GM23338 (cell line): ENCODE results near the gene DHX30.

ENCODE experiments used
- CREB1 ChIP-seq: fragments of 250-450 bp; sonication (Bioruptor Pico); IDR thresholded peaks from 2 replicates; pipeline ENCODE4 v1.5.0; 2020; ENCODE audit warnings: low read depth, mild to moderate bottlenecking, moderate library complexity
- EZH2 ChIP-seq: fragments of 200-600 bp; sonication (generic); IDR thresholded peaks from one replicate; pipeline ENCODE4 v1.8.0; 2017; ENCODE audit warnings: antibody characterized with exemption, mild to moderate bottlenecking, low read depth; ENCODE audit not compliant: unreplicated experiment
- JUNB ChIP-seq: IDR thresholded peaks from one replicate; pipeline ENCODE4 v1.6.1; 2016; ENCODE audit warnings: antibody characterized with exemption; ENCODE audit not compliant: unreplicated experiment
- POLR2AphosphoS5 ChIP-seq: IDR thresholded peaks from 2 replicates; pipeline ENCODE4 v1.6.1; 2016; ENCODE audit warnings: antibody characterized with exemption, low read depth
- ZNF331 ChIP-seq: fragments of 250-450 bp; sonication (Bioruptor Pico); IDR thresholded peaks from 2 replicates; pipeline ENCODE4 v1.5.0; 2020; ENCODE audit warnings: low read depth, mild to moderate bottlenecking, moderate library complexity
- ZNF462 ChIP-seq: fragments of 250-450 bp; sonication (Bioruptor Pico); IDR thresholded peaks from 2 replicates; pipeline ENCODE4 v1.5.0; 2020; ENCODE audit warnings: mild to moderate bottlenecking, moderate library complexity
- TF ChIP-seq, protein P1 (sequence below), 2 experiments: fragments of 200-600 bp in 1 of 2; sonication (generic) in 1 of 2; conservative IDR thresholded peaks; 2 replicates each; pipeline versions ENCODE4 v1.5.1 to v1.6.1; 2016 to 2017; ENCODE audit warnings: antibody characterized with exemption in 2 of 2, low read depth in 2 of 2, mild to moderate bottlenecking in 2 of 2, moderate library complexity in 1 of 2

- TF ChIP-seq, protein P1, sequence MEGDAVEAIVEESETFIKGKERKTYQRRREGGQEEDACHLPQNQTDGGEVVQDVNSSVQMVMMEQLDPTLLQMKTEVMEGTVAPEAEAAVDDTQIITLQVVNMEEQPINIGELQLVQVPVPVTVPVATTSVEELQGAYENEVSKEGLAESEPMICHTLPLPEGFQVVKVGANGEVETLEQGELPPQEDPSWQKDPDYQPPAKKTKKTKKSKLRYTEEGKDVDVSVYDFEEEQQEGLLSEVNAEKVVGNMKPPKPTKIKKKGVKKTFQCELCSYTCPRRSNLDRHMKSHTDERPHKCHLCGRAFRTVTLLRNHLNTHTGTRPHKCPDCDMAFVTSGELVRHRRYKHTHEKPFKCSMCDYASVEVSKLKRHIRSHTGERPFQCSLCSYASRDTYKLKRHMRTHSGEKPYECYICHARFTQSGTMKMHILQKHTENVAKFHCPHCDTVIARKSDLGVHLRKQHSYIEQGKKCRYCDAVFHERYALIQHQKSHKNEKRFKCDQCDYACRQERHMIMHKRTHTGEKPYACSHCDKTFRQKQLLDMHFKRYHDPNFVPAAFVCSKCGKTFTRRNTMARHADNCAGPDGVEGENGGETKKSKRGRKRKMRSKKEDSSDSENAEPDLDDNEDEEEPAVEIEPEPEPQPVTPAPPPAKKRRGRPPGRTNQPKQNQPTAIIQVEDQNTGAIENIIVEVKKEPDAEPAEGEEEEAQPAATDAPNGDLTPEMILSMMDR (conservative IDR thresholded peaks at IDR 0.05; ENCODE audit: low read depth in 2 of 2) = no peak
- TF ChIP-seq ZNF331 (no peak), ZNF462 (no peak), POLR2AphosphoS5 (no peak), EZH2 (no peak), JUNB (no peak), CREB1 (CRISPR knock-in tag) (no peak)
Observed at GRCh38 chr3:47888986-47889757, 86.2 kb downstream of the DHX30 start.
